Measurements from ENCODE around the gene MINDY4. TPM values are rescaled to one million over a fixed set of nuclear protein-coding genes. Genes with fewer than 3 reads are reported as not detected.

MINDY4 gene
- total RNA-seq, 1 donor from 2014 or later: 13.8 TPM

DNA sequence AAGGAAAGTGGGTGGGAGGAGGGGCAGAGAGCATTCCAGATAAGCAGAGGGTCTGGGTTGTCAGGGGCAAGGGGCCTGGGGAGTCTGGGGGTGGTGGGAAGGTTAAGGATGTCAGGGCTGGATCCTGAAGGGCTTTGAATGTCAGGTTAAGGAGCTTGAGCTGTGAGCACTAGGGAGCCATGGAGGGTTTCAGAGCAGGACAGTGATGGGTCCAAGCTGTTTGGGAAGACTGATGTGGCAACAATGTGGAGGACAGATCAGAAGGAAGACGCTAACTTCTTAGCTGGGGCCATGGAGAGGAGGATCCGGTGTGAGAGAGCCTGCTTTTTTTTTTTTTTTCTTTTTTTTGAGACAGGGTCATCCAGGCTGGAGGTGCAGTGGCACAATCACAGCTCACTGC is 126.6 kb downstream of the MINDY4 start:
- ATAC-seq: no peak
- Histone ChIP-seq H3K4me3 (no peak overlapping the region), H3K4me1 (peaks cover 77% of the 10 kb centered on the region), H3K27me3 (ENCODE audit: low read depth) (no peaks in the 10 kb centered on the region), H3K36me3 (no peaks in the 10 kb centered on the region), H3K27ac (peak overlapping the region; percentile 77), H3K9me3 (no peaks in the 10 kb centered on the region)
- intact Hi-C loops (cut with DNase I): no loop called here
- TF ChIP-seq, protein P1, sequence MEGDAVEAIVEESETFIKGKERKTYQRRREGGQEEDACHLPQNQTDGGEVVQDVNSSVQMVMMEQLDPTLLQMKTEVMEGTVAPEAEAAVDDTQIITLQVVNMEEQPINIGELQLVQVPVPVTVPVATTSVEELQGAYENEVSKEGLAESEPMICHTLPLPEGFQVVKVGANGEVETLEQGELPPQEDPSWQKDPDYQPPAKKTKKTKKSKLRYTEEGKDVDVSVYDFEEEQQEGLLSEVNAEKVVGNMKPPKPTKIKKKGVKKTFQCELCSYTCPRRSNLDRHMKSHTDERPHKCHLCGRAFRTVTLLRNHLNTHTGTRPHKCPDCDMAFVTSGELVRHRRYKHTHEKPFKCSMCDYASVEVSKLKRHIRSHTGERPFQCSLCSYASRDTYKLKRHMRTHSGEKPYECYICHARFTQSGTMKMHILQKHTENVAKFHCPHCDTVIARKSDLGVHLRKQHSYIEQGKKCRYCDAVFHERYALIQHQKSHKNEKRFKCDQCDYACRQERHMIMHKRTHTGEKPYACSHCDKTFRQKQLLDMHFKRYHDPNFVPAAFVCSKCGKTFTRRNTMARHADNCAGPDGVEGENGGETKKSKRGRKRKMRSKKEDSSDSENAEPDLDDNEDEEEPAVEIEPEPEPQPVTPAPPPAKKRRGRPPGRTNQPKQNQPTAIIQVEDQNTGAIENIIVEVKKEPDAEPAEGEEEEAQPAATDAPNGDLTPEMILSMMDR (IDR thresholded peaks at IDR 0.05): no peak
- no peak for DNase-seq

DNA sequence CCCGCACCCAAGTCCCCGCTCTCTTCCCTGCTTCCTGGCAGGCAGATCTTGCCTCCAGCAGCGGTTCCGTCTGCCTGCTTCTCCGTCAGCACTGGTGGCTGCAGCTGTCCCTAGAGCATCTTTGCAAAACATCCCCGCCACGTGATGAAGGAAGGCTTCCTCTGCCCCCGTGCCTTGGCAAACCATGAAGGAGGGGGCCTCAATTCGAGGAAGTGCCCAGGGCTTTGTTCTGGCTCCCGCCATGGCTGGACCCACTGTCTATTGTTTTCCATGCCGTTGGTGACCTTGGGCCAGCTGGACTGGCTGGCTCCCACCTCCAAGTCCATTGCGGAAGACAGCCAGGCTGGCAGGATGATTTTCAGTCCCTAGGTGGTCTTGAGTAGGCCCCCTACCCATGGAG is 127.2 kb downstream of the MINDY4 start:
- Histone ChIP-seq H3K27me3 (ENCODE audit: low read depth) (no peaks in the 10 kb centered on the region), H3K36me3 (no peaks in the 10 kb centered on the region), H3K4me1 (peaks cover 75% of the 10 kb centered on the region), H3K9me3 (no peaks in the 10 kb centered on the region), H3K4me3 (no peak overlapping the region), H3K27ac (peak overlapping the region; percentile 77)
- intact Hi-C loops (cut with DNase I): no loop called here
- DNase-seq (no peak), ATAC-seq (no peak)
- TF ChIP-seq, protein P1 (IDR thresholded peaks at IDR 0.05): no peak

DNA sequence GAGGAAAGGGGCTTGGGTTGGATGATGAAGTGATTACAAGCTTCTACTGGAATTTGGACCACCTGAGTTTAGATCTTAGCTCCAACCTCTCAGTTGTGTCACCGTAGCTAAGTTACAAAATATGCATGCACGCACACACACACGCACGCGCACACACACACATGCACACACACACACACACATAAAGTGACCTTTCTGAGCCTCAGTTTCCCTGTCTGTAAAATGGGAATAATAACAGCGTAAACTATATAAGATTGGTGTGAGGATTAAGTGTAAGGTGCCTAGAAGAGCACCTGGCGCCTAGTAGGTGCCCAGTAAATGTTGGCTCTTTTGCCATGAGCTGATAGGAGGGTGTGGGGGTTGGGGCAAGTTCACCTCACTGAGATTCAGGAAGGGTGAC is 127.8 kb downstream of the MINDY4 start:
- Histone ChIP-seq H3K4me1 (peaks cover 70% of the 10 kb centered on the region), H3K27ac (peak overlapping the region; percentile 84)
- intact Hi-C loops (cut with DNase I): no loop called here

DNA sequence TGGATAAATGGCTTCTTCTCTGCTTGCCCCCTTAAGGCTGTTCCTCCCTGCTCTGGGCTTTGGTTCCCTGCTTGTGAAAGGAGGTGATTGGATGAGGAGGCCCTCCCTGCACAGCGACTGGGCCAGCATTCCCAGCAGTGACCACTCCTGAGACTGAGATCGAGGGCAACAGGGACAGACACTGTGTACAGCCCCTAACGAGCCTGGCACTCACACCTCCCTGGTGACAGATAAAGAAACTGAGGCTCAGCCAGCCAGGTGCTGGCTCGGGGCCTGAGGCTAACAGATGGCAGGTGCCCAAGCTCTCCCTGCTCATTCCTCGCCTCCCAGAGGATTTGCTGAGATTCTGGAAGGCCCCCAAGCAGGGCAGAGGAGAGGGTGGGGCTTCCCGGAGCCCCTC is 128.4 kb downstream of the MINDY4 start:
- Histone ChIP-seq H3K4me1 (peaks cover 70% of the 10 kb centered on the region), H3K27ac (peak overlapping the region; percentile 84), H3K36me3 (no peaks in the 10 kb centered on the region), H3K4me3 (no peak overlapping the region), H3K9me3 (no peaks in the 10 kb centered on the region), H3K27me3 (ENCODE audit: low read depth) (no peaks in the 10 kb centered on the region)
- DNase-seq (no peak), ATAC-seq (no peak)
- intact Hi-C loops (cut with DNase I): no loop called here
- TF ChIP-seq, protein P1 (IDR thresholded peaks at IDR 0.05): no peak

More for the DNA sequence above, 127.8 kb downstream of the MINDY4 start:
- no peak for DNase-seq
- Histone ChIP-seq H3K4me3 (no peak overlapping the region), H3K36me3 (no peaks in the 10 kb centered on the region), H3K9me3 (no peaks in the 10 kb centered on the region), H3K27me3 (ENCODE audit: low read depth) (no peaks in the 10 kb centered on the region)
- no peak for ATAC-seq
- TF ChIP-seq, protein P1 (IDR thresholded peaks at IDR 0.05): no peak

DNA sequence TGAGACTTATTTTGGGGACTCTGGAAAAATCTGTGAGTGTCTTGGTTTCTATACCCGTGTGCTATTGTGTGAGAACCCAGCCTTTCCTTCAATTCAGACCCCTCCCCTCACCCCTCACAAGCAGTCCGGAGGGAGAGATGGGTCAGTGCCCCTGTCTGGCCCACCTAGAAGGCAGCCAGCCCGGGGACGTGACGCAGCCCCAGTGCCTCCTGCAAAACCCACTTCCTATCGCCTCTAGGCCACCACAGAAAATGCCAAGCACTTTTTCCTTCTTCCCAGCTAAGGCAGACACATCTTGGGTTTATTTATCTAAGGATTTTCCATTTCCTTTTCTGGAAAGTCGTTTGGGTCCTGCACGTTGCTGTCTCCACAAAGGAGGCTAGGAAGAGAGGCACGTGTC is 128.8 kb downstream of the MINDY4 start:
- DNase-seq: no peak
- peak overlapping the region; percentile 84 for H3K27ac ChIP-seq
- no peak overlapping the region for H3K4me3 ChIP-seq
- ATAC-seq: no peak
- H3K27me3 ChIP-seq (ENCODE audit: low read depth): no peaks in the 10 kb centered on the region
- no peaks in the 10 kb centered on the region for H3K9me3 ChIP-seq
- TF ChIP-seq, protein P1 (IDR thresholded peaks at IDR 0.05): no peak
- H3K36me3 ChIP-seq: no peaks in the 10 kb centered on the region
- peaks cover 70% of the 10 kb centered on the region for H3K4me1 ChIP-seq
- intact Hi-C loops (cut with DNase I): no loop called here
